Spleen (tissue), 7 donors: ENCODE results near the gene GPRIN3.

Source experiments
- CTCF ChIP-seq, 11 experiments: fragments of 200-600 bp in 7 of 11; fragments of 450-650 bp in 4 of 11; sonication (generic) in 4 of 11; IDR thresholded peaks in 8 of 11; conservative IDR thresholded peaks in 3 of 11; 1 replicate in 7 of 11; 2 replicates in 4 of 11; pipeline versions ENCODE4 v1.4.0 to v1.8.0; 2016 to 2021; ENCODE audit warnings: antibody characterized with exemption in 11 of 11, inconsistent platforms in 4 of 11, mild to moderate bottlenecking in 1 of 11
- POLR2A ChIP-seq, 3 donors: fragments of 450-650 bp; IDR thresholded peaks; one replicate each; pipeline ENCODE4 v1.5.1; 2017; ENCODE audit warnings: antibody characterized with exemption in 3 of 3, mild to moderate bottlenecking in 1 of 3
- donor health status: DM: no; HTN: no; CAD: no; lungs with moderate emphysema.
- donor health status: DM: no; HTN: no; CAD: no.
- donor health status: DM: no; HTN: no; CAD: no.

- no peak for TF ChIP-seq CTCF (IDR thresholded peaks at IDR 0.05 in 8 of 11, conservative IDR thresholded peaks at IDR 0.05 in 3 of 11)
- TF ChIP-seq POLR2A (IDR thresholded peaks at IDR 0.05) = no peak
These were observed 6.6 kb downstream of the GPRIN3 start for GRCh38 chr4:89301003-89301402.
